Psoas muscle (tissue), 8 donors: ENCODE results near the gene WWTR1. TPM values are rescaled to one million over a fixed set of nuclear protein-coding genes. Genes with fewer than 3 reads are reported as not detected.

Source experiments
- ATAC-seq, 4 donors: fragments of 200-7000 bp; cut with Tn5 transposase; one replicate each; pipeline ENCODE4 v1.9.1; 2020; ENCODE audit warnings: moderate library complexity in 3 of 4, mild to moderate bottlenecking in 2 of 4
- DNase-seq, 2 donors: peaks; one replicate each; pipeline ENCODE4 v3.0.0-alpha.2; 2020
- H3K27ac ChIP-seq: fragments of 200-600 bp; one replicate; pipeline ENCODE4 v1.8.0; 2022
- H3K27me3 ChIP-seq, 3 donors: fragments of 200-600 bp in 1 of 3; one replicate each; pipeline versions ENCODE4 v1.6.1 to v1.8.0; 2013 to 2022; ENCODE audit warnings: low read length in 2 of 3, mild to moderate bottlenecking in 2 of 3, moderate library complexity in 1 of 3; ENCODE audit not compliant: insufficient read depth in 3 of 3
- H3K36me3 ChIP-seq, 2 donors: fragments of 200-600 bp in 1 of 2; one replicate each; pipeline versions ENCODE4 v1.6.1 to v1.8.0; 2013 to 2022; ENCODE audit warnings: low read depth in 1 of 2, mild to moderate bottlenecking in 1 of 2, moderate library complexity in 1 of 2; ENCODE audit not compliant: insufficient read depth in 1 of 2
- H3K4me1 ChIP-seq: fragments of 200-600 bp; one replicate; pipeline ENCODE4 v1.8.0; 2022
- H3K4me3 ChIP-seq: fragments of 200-600 bp; one replicate; pipeline ENCODE4 v1.8.0; 2022; ENCODE audit warnings: mild to moderate bottlenecking
- H3K9me3 ChIP-seq: fragments of 200-600 bp; one replicate; pipeline ENCODE4 v1.8.0; 2022
- CTCF ChIP-seq: fragments of 200-600 bp; IDR thresholded peaks from one replicate; pipeline ENCODE4 v1.8.0; 2022; ENCODE audit warnings: antibody characterized with exemption
- WGBS, 3 donors: extraction: QIAGEN DNeasy Blood & Tissue Kit; methylation state at CpG; one replicate each; pipeline versions ENCODE4 v1.1.6 to v1.1.7; 2013; 5-methylcytosine and 5-hydroxymethylcytosine counted together
- intact Hi-C, 2 donors: fragments of 100-400 bp; cut with DNase I; formaldehyde crosslinking; loops; one replicate each; pipeline versions ENCODE4 v1.11.0 to v1.14.2; 2022
- polyA plus RNA-seq, 3 donors: library from polyadenylated mRNA; stranded (reverse); fragments of 200-250 nt; gene quantifications; one replicate each; pipeline ENCODE4 v1.2.3, GENCODE V29; 2013
- total RNA-seq, 4 donors: library from RNA; stranded (reverse); fragmentation: NEBNext Ultra II Directional in 2 of 4; extraction: Animal tissue kit (Norgen Biotek cat#: 25700) in 2 of 4; gene quantifications; one replicate each; pipeline versions ENCODE4 v1.2.1 to v1.2.4, GENCODE V29; 2021 to 2023
- donor health status: healthy with polysubstance abuse.
- donor health status: DM: no; HTN: no; CAD: no; lungs with moderate emphysema.
- donor health status: Bipolar disorder and iron deficiency.
- donor health status: healthy.
- donor health status: DM: yes; HTN: yes; CAD: no.
- donor health status: DM: no; HTN: no; CAD: no.
- donor health status: DM: no; HTN: no; CAD: no.
- donor health status: DM: yes; HTN: yes; CAD: no.

WWTR1 gene
- total and polyA plus RNA-seq, 7 donors, result 6.7 to 53.5 (median 24.7) TPM

DNA sequence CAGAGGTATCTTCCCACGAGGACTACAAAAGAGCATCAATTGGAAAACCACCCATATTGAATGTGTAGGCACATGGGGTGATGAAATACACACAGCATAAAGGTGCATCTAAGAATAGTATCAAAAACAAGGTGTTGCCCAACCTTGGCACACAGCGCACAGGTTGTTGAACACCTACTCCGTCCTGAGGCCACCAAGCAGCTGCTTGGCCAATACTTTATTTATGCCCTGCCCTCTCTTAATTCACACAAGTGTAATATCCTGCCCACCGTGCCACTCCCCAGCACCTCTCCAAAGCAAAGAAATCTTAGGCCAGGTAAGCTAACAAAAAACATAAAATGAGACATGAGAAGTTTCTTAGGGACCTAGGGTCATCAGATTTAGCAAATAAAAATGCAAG is 31.2 kb downstream of the WWTR1 start:
- no peak for TF ChIP-seq CTCF
- WGBS, 3 donors, result 84 to 92% (median 86%) methylated on average over 4 of the region's 4 CpGs

GRCh38 chr3:149625795-149626194 is 32.0 kb downstream of the WWTR1 start:
- no peak for TF ChIP-seq CTCF
- H3K4me1 ChIP-seq, result peaks cover 28% of the 10 kb centered on the region
- H3K27me3 ChIP-seq, result no peaks in the 10 kb centered on the region
- DNase-seq (no peak), ATAC-seq (peak in 3 of 4 donors; percentile 58 to 81 (median 59))
- H3K27ac ChIP-seq, result no peak overlapping the region
- no peaks in the 10 kb centered on the region for H3K9me3 ChIP-seq
- no peaks in the 10 kb centered on the region for H3K36me3 ChIP-seq
- intact Hi-C loops, result no loop called here
- WGBS, 3 donors, result 61 to 63% (median 63%) methylated on average over 4 of the region's 4 CpGs
- no peak overlapping the region for H3K4me3 ChIP-seq

More for the DNA sequence above, 31.2 kb downstream of the WWTR1 start:
- no peak for DNase-seq
- intact Hi-C loops, result no loop called here
- Histone ChIP-seq H3K27ac (no peak overlapping the region), H3K27me3 (no peaks in the 10 kb centered on the region), H3K36me3 (no peaks in the 10 kb centered on the region), H3K9me3 (no peaks in the 10 kb centered on the region), H3K4me1 (peaks cover 31% of the 10 kb centered on the region), H3K4me3 (no peak overlapping the region)
- no peak for ATAC-seq

DNA sequence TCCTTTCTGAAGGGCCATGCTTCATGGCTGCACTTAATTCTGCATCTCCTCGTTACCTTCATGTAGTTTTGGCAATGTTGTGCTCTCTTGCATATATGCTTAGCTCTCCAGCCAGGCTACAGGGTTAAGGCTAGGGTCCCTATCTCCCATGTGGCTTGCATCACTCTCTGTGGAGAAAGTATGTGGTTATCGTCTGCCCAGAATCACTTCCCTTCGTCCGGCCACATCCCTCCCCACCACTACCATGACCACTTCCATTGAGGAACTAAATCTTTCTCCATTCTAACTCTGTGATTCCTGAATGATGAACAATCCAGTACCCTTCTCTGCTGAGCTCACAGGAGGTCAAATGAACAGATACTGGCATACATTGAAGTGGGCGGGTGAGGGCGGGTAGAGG is 34.0 kb downstream of the WWTR1 start:
- Histone ChIP-seq H3K9me3 (no peaks in the 10 kb centered on the region), H3K27ac (no peak overlapping the region), H3K4me3 (no peak overlapping the region), H3K36me3 (no peaks in the 10 kb centered on the region), H3K27me3 (no peaks in the 10 kb centered on the region), H3K4me1 (peaks cover 26% of the 10 kb centered on the region)
- intact Hi-C loops, result no loop called here
- ATAC-seq, result no peak
- no peak for TF ChIP-seq CTCF
- 85 to 91% (median 89%) methylated on average over 6 of the region's 6 CpGs for WGBS, 3 donors
- DNase-seq, result no peak

DNA sequence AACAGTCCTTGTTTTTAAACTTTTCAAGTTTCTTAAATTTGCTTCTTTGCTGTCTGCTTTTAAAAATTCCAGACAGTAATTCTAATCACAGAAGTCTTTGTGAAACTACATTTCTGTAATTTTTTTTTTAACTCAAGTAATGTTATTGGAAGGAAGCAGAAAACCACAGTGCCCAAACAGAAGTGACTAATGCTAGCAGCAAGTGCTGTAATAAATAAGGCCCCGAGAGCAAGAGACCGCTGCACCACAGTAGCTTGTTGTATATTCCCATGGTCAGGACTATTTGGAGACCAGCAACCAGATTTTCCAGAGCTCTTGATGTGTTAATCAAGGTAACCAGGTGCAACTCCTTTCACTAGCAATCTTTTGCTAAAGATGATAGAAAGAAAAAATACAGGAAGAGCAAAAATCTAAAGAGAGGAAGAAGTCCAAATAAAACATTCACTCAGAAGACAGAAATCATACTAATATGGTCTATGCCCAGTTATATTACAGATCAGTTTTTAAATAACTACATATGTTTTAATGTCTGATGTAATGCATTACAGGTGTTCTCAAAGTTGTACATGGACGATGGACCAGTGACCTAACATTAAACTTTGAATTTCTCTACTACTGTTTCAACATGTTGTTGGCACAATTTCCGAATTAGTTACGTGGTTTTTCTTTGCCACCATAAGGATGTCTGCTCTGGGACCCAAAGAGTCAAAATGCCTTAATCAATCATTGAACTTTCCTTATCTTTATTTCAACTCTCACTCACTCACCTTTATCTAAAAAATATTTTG is 36.4 kb downstream of the WWTR1 start:
- no peak for TF ChIP-seq CTCF
- Histone ChIP-seq H3K36me3 (no peaks in the 10 kb centered on the region), H3K4me3 (no peak overlapping the region), H3K4me1 (peaks cover 26% of the 10 kb centered on the region), H3K27ac (peak overlapping the region; percentile 14), H3K9me3 (no peaks in the 10 kb centered on the region), H3K27me3 (no peaks in the 10 kb centered on the region)
- ATAC-seq, result no peak
- intact Hi-C loops, result no loop called here
- DNase-seq, result no peak
- 63 to 72% (median 69%) methylated on average over 5 of the region's 5 CpGs for WGBS, 3 donors
